Activated T-cell treated with anti-CD3 and anti-CD28 coated beads for 24 hours (primary cell): ENCODE data around the gene GNPNAT1.
"Not testable (repeated sequence)": the region's sequence is repeated elsewhere in the genome, so short reads cannot be mapped to it uniquely, and the experiment has no call there.

Experiments
- DNase-seq: peaks from one replicate; pipeline ENCODE4 v3.0.0-alpha.2; 2020; ENCODE audit warnings: low read depth

The GNPNAT1 gene

GRCh38 chr14:52790011-52790755, 1.2 kb downstream of the GNPNAT1 start:
- no peak for DNase-seq

GRCh38 chr14:52789118-52789517, 2.3 kb downstream of the GNPNAT1 start:
- DNase-seq = no peak

GRCh38 chr14:52786887-52787286, 4.5 kb downstream of the GNPNAT1 start:
- DNase-seq = no peak

DNA sequence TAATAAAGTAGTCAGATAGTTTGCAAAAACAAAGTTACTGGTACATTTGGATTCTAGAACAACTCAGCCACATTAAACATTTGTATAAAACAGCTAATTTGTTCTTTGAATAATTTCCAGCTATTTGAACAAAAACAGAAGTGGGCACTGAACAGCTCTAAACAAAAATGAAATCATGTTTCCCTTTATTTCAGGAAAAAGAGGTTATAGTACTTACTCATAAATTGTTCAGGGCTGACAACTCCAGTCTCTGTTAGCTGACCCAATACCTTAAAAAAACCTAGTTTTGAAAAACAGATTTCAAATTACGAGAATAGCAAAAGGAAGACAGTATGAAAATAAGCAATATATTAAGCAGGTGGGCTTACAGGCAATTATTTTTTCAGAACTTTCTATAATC, 8.2 kb downstream of the GNPNAT1 start:
- DNase-seq = no peak

DNA sequence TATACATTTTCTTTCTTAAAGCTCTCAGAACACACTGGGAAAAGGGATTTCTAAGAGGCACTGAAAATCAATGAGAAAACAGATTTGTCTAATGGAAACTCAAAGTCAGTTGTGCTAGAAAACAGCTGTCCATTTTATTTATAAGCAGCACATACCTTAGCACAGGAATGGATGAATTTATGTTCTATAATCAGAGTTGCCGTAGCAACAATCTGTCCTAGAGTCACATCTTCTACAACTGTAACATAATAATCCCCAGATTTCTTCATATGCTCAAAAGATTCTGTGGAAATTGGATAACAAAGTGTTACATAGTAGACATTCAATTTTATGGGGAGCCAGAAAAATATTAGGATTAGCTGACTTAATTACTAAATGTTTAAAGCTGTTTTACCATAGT, 9.8 kb downstream of the GNPNAT1 start:
- no peak for DNase-seq

GRCh38 chr14:52780893-52781292, 10.5 kb downstream of the GNPNAT1 start:
- DNase-seq = no peak

DNA sequence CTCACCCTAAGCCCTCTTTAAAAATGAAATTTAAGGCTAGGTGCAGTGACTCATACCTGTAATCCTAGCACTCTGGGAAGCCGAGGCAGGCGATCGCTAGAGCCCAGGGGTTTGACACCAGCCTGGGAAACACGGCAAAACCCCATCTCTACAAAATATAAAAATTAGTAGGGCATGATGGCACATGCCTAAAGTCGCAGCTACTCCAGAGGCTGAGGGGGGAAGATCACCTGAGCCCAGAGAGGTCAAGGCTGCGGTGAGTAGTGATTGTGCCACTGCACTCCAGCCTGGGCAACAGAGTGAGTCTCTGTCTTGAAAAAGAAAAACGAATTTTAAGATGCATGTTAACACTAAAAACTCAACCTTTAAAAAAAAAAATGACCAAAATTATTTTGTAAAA, 12.7 kb downstream of the GNPNAT1 start:
- no peak for DNase-seq

- no peak for DNase-seq
Measured at GRCh38 chr14:52776816-52777215, 14.6 kb downstream of the GNPNAT1 start.

DNA sequence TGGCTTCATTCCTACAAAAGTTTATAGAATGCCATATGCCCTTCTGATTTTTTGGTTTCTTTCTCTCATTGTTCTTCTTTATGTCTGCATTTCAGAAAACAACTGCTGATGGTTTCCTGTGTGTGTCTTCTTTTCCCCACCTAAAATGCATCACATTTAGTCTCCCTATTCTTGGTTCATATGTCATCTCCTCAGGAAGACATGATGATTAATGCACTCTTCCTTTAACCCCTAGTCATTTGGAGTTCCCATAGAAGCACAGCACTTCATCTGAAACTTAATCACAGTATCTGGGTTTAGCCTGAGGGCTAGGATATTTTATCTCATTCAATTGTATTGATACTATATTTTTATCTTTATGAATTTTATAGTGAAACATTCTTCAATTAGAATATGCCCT, 21.5 kb downstream of the GNPNAT1 start:
- no peak for DNase-seq

GRCh38 chr14:52767058-52767833, 24.2 kb downstream of the GNPNAT1 start:
- DNase-seq = no peak

- DNase-seq = not testable (repeated sequence)
Measured at GRCh38 chr14:52762923-52763322, 28.5 kb downstream of the GNPNAT1 start.

GRCh38 chr14:52759145-52759544, 32.3 kb downstream of the GNPNAT1 start:
- no peak for DNase-seq

DNA sequence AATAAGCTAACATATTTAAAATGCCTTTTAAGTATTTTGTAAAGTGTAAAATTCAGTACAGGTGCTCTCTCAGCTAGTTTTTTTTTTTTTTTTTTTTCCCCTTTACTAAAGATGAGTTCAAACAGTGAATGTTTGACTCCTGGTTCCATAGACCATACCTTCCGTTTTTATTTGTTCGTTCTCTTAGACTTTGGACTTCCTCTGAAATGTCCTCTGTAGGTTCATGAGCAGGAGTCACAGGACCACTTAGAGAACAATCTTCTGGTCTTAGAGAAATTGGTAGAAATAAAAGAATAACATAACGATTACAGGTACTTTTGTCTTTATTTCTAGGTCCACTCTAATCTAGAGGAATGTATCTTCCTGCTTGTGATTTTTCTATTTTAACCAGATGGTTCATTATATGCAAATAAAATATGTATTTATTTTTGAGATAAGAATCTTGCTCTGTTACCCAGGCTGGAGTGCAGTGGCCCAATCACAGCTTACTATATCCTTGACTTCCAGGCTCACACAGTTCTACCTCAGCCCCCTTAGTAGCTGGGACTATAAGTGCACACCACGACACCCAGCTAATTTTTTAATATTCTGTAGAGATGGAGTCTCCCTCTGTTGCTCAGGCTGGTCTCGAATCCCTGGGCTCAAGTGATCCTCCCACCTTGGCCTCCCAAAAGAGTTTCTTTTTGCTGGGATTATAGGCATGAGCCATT, 35.6 kb downstream of the GNPNAT1 start:
- DNase-seq = no peak

GRCh38 chr14:52748647-52749292, 42.6 kb downstream of the GNPNAT1 start:
- DNase-seq = no peak

GRCh38 chr14:52741865-52742264, 49.5 kb downstream of the GNPNAT1 start:
- no peak for DNase-seq

DNA sequence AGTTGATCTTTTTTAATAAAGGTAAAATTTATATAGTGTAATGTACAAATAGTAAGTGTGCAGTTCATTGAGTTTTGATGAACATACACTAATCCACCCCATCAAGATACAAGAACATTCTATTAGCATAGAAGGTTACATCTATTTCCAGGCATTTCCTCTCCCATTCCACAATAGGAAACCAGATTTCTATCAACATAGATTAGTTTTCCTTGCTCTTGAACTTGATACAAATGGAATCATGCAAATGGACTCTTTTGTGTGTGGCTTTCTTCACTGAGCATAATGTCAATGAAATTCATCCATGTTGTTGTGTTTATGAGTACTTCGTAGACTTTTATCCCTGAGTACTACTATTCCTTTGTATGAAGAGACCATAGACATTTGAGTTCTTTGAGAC, 50.7 kb downstream of the GNPNAT1 start:
- no peak for DNase-seq

DNA sequence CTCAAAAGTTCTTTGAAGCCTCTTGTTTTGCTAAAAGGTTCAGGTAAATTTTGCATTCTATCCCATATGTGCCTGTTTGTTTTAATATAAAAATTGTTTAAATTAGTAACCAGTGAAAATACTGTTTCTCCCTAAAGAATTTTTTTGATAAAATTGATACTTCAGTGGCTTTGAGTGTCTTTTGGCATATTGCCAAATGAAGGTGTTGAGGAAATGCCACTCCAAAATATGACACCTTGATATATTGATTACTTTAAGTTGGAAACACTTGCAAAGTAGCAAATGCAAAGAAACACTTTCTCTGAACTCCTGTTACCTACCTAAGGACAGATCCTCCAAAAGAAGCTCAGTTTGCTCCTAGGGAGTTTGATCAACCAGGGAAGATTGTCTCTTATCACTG, 53.0 kb downstream of the GNPNAT1 start:
- DNase-seq = no peak

- DNase-seq = no peak
Measured at GRCh38 chr14:52735921-52736489, 55.4 kb downstream of the GNPNAT1 start.

GRCh38 chr14:52733824-52734223, 57.6 kb downstream of the GNPNAT1 start:
- no peak for DNase-seq

DNA sequence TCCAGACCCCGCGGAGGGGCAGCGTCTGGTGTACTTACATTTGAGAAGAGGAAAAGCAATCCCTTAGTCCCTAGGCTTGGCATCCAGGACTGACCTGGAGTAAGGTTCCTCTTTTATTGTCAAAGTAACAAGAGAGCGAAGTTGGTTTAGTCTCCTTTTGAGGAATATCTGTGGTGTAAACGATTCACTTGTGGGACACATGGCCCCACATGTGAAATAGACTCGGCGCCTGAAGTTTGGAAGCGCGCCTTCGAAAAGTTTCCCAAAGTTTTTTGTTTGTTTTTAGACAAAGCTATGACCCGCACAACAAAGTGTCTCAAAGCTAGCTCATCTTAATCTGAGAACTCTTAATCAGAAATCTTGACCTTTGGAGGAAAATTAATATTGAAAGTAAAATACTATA, 60.7 kb downstream of the GNPNAT1 start:
- DNase-seq = no peak

DNA sequence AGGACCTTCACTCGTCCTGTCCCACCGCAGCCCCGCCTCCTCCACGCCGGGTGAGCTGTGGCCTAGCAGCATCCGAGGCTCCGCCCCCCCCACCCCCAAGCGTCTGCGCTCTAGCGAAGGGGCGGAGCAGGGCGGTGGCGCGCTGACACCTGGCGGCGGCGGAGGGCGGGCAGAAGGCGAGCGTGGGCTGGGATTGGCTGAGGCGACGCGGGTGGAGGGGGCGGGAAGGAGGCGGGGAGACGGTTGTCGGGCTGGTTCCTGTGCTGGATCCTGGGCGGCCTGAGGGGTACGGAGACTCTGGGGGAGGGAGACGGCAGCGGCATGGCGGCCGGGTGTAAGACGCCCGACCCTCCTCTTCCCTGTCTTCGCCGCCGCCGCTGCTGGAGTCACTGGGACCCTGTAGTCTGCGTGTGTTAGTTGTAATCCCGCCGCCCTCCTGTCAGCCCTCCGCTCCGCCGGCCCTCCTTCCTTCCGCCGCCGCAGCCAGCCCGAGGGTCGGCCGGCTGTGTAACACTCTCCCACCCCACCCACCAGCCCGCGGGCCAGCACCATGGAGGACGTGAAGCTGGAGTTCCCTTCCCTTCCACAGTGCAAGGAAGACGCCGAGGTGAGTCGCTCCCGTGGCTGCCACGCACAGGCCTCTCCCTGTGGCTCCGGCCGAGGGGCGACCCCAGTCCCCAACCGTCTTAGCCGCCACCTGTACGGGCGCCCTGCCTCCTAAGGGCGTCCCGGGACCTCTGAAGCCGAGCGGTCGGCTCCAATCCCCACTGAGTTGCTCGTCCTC, 61.3 kb downstream of the GNPNAT1 start, which contains the start of gene STYX:
TSS of gene STYX (plus strand) at position 242 of the 784 bp plus-strand sequence. CDS start at position 551, 309 bp downstream.
- peak; percentile 99 for DNase-seq
